Measurements from ENCODE around the gene UVRAG. TPM values are rescaled to one million over a fixed set of nuclear protein-coding genes. Genes with fewer than 3 reads are reported as not detected.

UVRAG gene
- total RNA-seq, 1 donor from 2014 or later: 20.7 TPM

DNA sequence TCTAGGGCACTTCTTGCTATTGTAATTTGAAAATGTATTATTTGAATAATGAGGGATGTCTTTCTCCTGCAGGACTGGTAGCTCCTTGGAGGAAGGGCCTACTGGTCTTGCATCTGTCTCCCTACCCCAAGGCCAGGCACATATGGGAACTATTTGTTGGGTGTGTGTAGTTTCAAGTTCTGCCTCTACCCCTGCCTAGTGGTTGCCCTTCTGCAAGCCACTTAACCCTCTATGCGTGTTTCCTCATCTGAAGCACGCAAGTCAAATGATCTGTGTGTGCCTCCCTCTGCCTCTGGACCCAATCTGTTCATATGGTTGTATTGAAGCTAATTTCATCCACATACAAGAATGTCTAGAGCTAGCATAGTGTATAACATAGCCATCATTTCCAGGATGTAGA lies 324.3 kb downstream of the UVRAG start:
- H3K4me3 Mint-ChIP-seq: no peak overlapping the region
- no peak for DNase-seq (ENCODE audit: extremely low spot score, unreplicated experiment)
- H3K36me3 Mint-ChIP-seq: peaks cover 20% of the 10 kb centered on the region
- H3K27me3 Mint-ChIP-seq: no peaks in the 10 kb centered on the region
- no peaks in the 10 kb centered on the region for H3K9me3 Mint-ChIP-seq
- H3K27ac Mint-ChIP-seq: peak overlapping the region; percentile 58
- TF ChIP-seq, protein P1, sequence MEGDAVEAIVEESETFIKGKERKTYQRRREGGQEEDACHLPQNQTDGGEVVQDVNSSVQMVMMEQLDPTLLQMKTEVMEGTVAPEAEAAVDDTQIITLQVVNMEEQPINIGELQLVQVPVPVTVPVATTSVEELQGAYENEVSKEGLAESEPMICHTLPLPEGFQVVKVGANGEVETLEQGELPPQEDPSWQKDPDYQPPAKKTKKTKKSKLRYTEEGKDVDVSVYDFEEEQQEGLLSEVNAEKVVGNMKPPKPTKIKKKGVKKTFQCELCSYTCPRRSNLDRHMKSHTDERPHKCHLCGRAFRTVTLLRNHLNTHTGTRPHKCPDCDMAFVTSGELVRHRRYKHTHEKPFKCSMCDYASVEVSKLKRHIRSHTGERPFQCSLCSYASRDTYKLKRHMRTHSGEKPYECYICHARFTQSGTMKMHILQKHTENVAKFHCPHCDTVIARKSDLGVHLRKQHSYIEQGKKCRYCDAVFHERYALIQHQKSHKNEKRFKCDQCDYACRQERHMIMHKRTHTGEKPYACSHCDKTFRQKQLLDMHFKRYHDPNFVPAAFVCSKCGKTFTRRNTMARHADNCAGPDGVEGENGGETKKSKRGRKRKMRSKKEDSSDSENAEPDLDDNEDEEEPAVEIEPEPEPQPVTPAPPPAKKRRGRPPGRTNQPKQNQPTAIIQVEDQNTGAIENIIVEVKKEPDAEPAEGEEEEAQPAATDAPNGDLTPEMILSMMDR (conservative IDR thresholded peaks at IDR 0.05): no peak
- H3K4me1 Mint-ChIP-seq (ENCODE audit: unreplicated experiment): peaks cover 10% of the 10 kb centered on the region

DNA sequence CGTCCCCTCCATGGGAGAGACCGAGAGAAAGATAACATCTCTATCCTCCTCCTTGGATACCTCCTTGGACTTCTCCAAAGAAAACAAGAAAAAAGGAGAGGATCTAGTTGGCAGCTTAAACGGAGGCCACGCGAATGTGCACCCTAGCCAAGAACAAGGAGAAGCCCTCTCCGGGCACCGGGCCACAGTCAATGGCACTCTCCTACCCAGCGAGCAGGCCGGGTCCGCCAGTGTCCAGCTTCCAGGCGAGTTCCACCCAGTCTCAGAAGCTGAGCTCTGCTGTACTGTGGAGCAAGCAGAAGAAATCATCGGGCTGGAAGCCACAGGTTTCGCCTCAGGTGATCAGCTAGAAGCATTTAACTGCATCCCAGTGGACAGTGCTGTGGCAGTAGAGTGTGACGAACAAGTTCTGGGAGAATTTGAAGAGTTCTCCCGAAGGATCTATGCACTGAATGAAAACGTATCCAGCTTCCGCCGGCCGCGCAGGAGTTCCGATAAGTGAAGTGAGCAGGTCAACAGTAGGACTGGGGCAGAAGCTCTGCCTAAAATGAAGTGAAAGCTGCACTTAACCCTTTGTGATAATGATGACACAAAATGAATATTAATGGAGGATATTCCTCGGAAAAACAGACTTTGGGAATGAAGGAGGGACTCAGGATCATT lies 326.0 kb downstream of the UVRAG start:
- Mint-ChIP-seq H3K27ac (no peak overlapping the region), H3K9me3 (no peaks in the 10 kb centered on the region), H3K36me3 (peaks cover 23% of the 10 kb centered on the region)

DNA sequence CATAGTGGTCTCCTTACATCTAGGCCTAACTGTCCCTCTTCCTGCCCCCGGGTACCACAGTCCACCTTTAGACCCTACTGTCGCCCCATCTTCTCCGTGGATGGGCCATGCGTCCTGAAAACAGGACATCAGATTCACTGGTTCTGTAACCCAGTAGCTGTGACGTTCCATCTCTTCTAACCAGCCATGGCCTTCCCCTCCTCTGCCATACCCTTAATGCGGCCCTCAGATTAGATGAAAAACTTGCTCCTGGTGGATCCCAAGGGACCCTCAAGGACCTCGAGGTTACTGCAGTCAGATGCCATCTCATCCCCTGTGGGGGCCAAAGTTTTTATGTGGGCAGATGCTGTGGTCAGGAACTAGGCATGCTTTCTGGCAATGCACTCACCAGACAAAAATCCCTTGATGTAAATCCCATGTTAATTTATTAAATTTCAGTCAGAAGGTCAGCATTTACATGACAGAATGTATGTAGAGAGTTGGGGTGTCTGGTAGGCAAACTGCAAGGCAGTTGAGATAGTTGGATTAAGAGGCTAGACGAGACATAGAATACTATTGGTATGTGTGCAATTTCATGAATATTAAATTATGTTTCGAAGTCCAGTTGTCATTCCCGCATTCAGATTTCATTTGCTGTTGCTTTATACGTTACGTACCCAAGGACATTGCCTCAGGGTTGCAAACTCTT lies 327.0 kb downstream of the UVRAG start:
- no peaks in the 10 kb centered on the region for H3K27me3 Mint-ChIP-seq
- DNase-seq (ENCODE audit: extremely low spot score, unreplicated experiment): no peak
- H3K4me1 Mint-ChIP-seq (ENCODE audit: unreplicated experiment): peaks cover 10% of the 10 kb centered on the region
- peaks cover 23% of the 10 kb centered on the region for H3K36me3 Mint-ChIP-seq
- H3K4me3 Mint-ChIP-seq: no peak overlapping the region
- H3K27ac Mint-ChIP-seq: no peak overlapping the region
- TF ChIP-seq, protein P1 (conservative IDR thresholded peaks at IDR 0.05): no peak
- no peaks in the 10 kb centered on the region for H3K9me3 Mint-ChIP-seq

More for the DNA sequence above, 326.0 kb downstream of the UVRAG start:
- no peak overlapping the region for H3K4me3 Mint-ChIP-seq
- H3K4me1 Mint-ChIP-seq (ENCODE audit: unreplicated experiment): peaks cover 10% of the 10 kb centered on the region
- TF ChIP-seq, protein P1 (conservative IDR thresholded peaks at IDR 0.05): no peak
- DNase-seq (ENCODE audit: extremely low spot score, unreplicated experiment): no peak
- no peaks in the 10 kb centered on the region for H3K27me3 Mint-ChIP-seq

DNA sequence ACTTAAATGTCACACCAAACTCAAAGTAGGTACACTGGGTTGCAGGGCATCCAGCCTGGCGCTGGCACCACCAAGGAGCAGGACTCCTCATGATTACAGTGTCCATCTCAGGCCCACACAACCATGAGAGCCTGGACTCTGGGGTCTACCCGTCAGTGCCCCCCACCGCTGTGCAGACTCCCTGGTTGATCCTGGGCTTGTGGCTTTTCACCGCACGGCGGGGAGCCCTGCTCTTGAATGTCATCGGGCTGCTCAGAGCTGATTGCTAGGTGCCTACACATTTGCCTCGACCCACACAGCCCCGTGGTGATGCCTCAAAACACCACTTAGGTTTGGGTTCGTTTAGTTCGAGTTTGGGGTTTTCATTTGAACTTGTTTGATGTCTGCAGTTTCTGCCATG lies 328.3 kb downstream of the UVRAG start:
- no peak for DNase-seq (ENCODE audit: extremely low spot score, unreplicated experiment)
- no peak overlapping the region for H3K27ac Mint-ChIP-seq
- no peak overlapping the region for H3K4me3 Mint-ChIP-seq
- TF ChIP-seq, protein P1 (conservative IDR thresholded peaks at IDR 0.05): no peak
- peaks cover 23% of the 10 kb centered on the region for H3K36me3 Mint-ChIP-seq
- H3K9me3 Mint-ChIP-seq: no peaks in the 10 kb centered on the region
- no peaks in the 10 kb centered on the region for H3K27me3 Mint-ChIP-seq
- peaks cover 10% of the 10 kb centered on the region for H3K4me1 Mint-ChIP-seq (ENCODE audit: unreplicated experiment)

DNA sequence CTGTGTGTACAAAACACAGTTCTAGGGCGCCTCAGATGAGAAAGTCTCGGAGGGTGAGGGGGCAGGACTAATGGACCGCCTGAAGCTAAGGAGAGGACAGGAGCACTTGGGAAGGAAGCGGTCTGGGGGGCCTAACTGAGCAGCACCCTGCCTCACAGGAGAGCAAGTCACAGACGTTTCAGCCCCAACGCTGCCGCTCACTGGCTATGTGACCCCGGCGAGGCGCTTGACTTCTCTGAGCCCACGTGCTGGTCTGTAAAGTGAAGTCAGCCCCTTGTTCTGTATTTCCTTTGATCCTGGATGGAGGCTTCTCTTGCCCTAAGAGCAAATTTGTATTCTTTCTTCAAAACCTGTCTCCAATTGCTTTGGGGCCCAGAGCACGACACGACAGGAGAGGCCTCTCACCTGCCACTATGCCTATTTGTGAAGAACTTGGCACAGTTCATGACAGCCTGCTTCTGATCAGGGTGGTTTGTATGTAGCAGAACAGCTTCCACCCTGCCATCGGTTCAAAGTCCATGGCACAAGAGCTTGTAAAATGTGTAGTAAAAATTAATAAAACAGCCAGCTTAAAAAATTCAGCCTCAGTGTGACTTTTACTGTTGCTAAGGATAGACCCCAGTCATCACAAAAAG lies 332.2 kb downstream of the UVRAG start:
- TF ChIP-seq, protein P1 (conservative IDR thresholded peaks at IDR 0.05): no peak
- Mint-ChIP-seq H3K27ac (no peak overlapping the region), H3K27me3 (peaks cover 9% of the 10 kb centered on the region), H3K4me1 (ENCODE audit: unreplicated experiment) (peaks cover 13% of the 10 kb centered on the region), H3K4me3 (no peak overlapping the region), H3K36me3 (peaks cover 12% of the 10 kb centered on the region), H3K9me3 (no peaks in the 10 kb centered on the region)
- no peak for DNase-seq (ENCODE audit: extremely low spot score, unreplicated experiment)
